ENCODE measurements around the gene NFIA. TPM values are rescaled to one million over a fixed set of nuclear protein-coding genes. Genes with fewer than 3 reads are reported as not detected.
"Not testable (repeated sequence)": the region's sequence is repeated elsewhere in the genome, so short reads cannot be mapped to it uniquely, and the experiment has no call there.

NFIA gene
- total RNA-seq, 8 experiments from 2014 or later = 1.0 to 57.6 (median 9.2) TPM

- ATAC-seq (replicated peaks in 6 of 8) = no peak
- in situ Hi-C loops (cut with MboI; ENCODE audit: low pct_unique_long_range_greater_than_20kb in 2 of 9, low sequenced_read_pairs in 9 of 9, unreplicated experiment in 9 of 9) = no loop called here
- no peak overlapping the region for H3K4me3 ChIP-seq
- peaks cover 20 to 23% of the 10 kb centered on the region in 2 donors for H3K4me1 ChIP-seq (replicated peaks in 1 of 2)
- 82 to 96% (median 89%) methylated on average over 5 to 8 of the region's 8 CpGs for WGBS, 10 experiments
- H3K27ac ChIP-seq = no peak overlapping the region
Measured at GRCh38 chr1:61270761-61271411, 188.5 kb downstream of the NFIA start.

DNA sequence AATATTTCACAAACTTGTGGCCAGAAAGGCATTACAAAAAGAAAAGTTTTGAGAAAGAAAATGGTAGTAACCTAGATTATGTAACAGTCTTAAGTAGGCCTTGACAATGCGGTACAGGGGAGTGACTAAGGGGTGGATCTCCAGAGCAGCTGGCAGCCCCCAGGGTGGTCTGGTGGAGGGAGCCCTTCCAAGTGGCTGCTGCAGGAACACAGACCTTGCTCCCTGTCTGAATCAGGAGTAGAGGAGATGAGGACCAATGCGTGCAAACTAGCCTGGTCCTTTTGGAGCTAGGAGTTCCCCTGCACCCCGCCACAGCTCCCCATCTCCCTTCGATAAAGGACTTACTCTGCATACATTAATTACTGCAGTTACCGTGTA, 189.0 kb downstream of the NFIA start:
- in situ Hi-C loops (cut with MboI; ENCODE audit: low pct_unique_long_range_greater_than_20kb in 2 of 9, low sequenced_read_pairs in 9 of 9, unreplicated experiment in 9 of 9) = no loop called here
- WGBS, 10 experiments = 72 to 100% (median 96%) methylated on average over 1 to 5 of the region's 5 CpGs; no CpG with 5 or more reads in 1 of the 10 experiments
- H3K4me3 ChIP-seq = no peak overlapping the region
- no peak for ATAC-seq (replicated peaks in 6 of 8)
- peaks cover 24 to 29% of the 10 kb centered on the region in 2 donors for H3K4me1 ChIP-seq (replicated peaks in 1 of 2)
- H3K27ac ChIP-seq = no peak overlapping the region

- no peak overlapping the region for H3K27ac ChIP-seq
- 57 to 100% (median 87%) methylated on average over 1 to 4 of the region's 4 CpGs; no CpG with 5 or more reads in 1 of the 10 experiments for WGBS, 10 experiments
- in situ Hi-C loops (cut with MboI; ENCODE audit: low pct_unique_long_range_greater_than_20kb in 2 of 9, low sequenced_read_pairs in 9 of 9, unreplicated experiment in 9 of 9) = no loop called here
- no peak for ATAC-seq (replicated peaks in 6 of 8)
- no peak overlapping the region for H3K4me3 ChIP-seq
- H3K4me1 ChIP-seq (replicated peaks in 1 of 2) = peaks cover 34 to 35% of the 10 kb centered on the region in 2 donors
Measured at GRCh38 chr1:61273167-61273705, 190.9 kb downstream of the NFIA start.

- H3K4me3 ChIP-seq = no peak overlapping the region
- ATAC-seq (replicated peaks in 6 of 8) = no peak
- in situ Hi-C loops (cut with MboI; ENCODE audit: low pct_unique_long_range_greater_than_20kb in 2 of 9, low sequenced_read_pairs in 9 of 9, unreplicated experiment in 9 of 9) = no loop called here
- 93 to 100% (median 97%) methylated on average over 2 to 5 of the region's 5 CpGs; no CpG with 5 or more reads in 1 of the 10 experiments for WGBS, 10 experiments
- no peak overlapping the region for H3K27ac ChIP-seq
- peaks cover 28 to 29% of the 10 kb centered on the region in 2 donors for H3K4me1 ChIP-seq (replicated peaks in 1 of 2)
Measured at GRCh38 chr1:61273861-61274260, 191.5 kb downstream of the NFIA start.

- in situ Hi-C loops (cut with MboI; ENCODE audit: low pct_unique_long_range_greater_than_20kb in 2 of 9, low sequenced_read_pairs in 9 of 9, unreplicated experiment in 9 of 9) = no loop called here
- Histone ChIP-seq H3K4me1 (replicated peaks in 1 of 2) (peaks cover 25% of the 10 kb centered on the region in 2 donors), H3K27ac (no peak overlapping the region), H3K4me3 (no peak overlapping the region)
- no peak for ATAC-seq (replicated peaks in 6 of 8)
- WGBS, 10 experiments = 66 to 100% (median 87%) methylated on average over 1 to 7 of the region's 7 CpGs
Measured at GRCh38 chr1:61274939-61275338, 192.6 kb downstream of the NFIA start.

DNA sequence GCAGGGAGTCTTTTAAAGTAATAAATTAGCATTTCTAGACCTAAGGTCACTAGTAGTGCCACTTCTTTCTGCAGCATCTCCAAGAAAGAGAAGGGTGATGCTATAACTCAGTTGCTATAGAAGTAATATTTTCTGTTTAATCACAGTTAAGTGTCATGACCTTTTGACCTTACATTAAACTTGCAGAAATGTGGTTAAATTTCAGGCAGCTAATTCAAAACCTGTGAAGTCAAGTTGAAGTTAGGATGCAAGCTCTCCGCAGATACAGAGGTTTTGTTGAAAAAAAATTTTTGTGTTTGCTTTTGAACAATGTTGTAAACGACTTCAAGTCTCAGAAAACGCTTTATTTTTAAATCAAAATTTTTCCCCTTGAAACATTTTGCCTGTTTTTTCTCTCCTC, 193.9 kb downstream of the NFIA start:
- in situ Hi-C loops (cut with MboI; ENCODE audit: low pct_unique_long_range_greater_than_20kb in 2 of 9, low sequenced_read_pairs in 9 of 9, unreplicated experiment in 9 of 9) = no loop called here
- WGBS, 10 experiments = 42 to 95% (median 89%) methylated on average over 3 of the region's 3 CpGs
- no peak for ATAC-seq (replicated peaks in 6 of 8)
- Histone ChIP-seq H3K4me3 (no peak overlapping the region), H3K4me1 (replicated peaks in 1 of 2) (peaks cover 26 to 27% of the 10 kb centered on the region in 2 donors), H3K27ac (no peak overlapping the region)

- peaks cover 24 to 26% of the 10 kb centered on the region in 2 donors for H3K4me1 ChIP-seq (replicated peaks in 1 of 2)
- in situ Hi-C loops (cut with MboI; ENCODE audit: low pct_unique_long_range_greater_than_20kb in 2 of 9, low sequenced_read_pairs in 9 of 9, unreplicated experiment in 9 of 9) = no loop called here
- no peak overlapping the region for H3K27ac ChIP-seq
- no peak for ATAC-seq (replicated peaks in 6 of 8)
- WGBS, 10 experiments = 38 to 89% (median 66%) methylated on average over 2 to 7 of the region's 7 CpGs
- H3K4me3 ChIP-seq = no peak overlapping the region
Measured at GRCh38 chr1:61277121-61277690, 194.8 kb downstream of the NFIA start.

DNA sequence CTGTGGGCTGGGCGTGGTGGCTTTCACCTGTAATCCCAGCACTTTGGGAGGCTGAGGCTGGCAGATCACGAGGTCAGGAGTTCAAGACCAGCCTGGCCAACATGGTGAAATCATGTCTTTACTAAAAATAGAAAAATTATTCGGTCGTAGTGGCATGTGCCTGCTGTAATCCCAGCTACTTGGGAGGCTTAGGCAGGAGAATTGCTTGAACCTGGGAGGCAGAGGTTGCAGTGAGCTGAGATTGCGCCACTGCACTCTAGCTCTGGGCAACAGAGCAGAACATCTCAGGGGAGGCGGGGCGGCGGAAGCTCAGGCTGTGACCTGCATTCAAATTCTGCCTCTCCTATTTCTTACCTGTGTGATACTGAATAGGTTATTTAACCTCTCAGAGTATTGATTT, 196.1 kb downstream of the NFIA start:
- in situ Hi-C loops (cut with MboI; ENCODE audit: low pct_unique_long_range_greater_than_20kb in 2 of 9, low sequenced_read_pairs in 9 of 9, unreplicated experiment in 9 of 9); H3K27ac ChIP-seq; ATAC-seq (replicated peaks in 6 of 8); H3K4me3 ChIP-seq: not testable (repeated sequence)
- H3K4me1 ChIP-seq (replicated peaks in 1 of 2) = peaks cover 24 to 25% of the 10 kb centered on the region in 2 donors
- 48 to 100% (median 91%) methylated on average over 1 to 6 of the region's 8 CpGs for WGBS, 10 experiments

DNA sequence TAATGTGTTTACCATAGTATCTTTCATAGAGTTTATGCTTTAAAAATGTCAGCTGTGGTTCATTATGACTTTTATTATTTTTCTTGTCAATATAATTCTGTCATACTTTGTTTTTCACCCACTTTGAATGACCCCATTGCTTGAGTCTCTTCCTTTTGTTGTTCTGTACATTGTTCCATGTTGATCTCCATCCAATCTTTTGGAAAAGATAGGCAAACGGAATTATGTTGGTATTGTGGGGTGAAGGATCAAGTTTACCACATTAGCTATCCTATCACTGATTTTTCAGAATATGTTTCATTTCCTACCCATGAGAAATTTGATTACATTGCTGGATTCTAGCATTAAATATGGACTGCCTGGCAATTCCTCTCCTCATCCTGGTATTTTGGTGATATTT, 196.6 kb downstream of the NFIA start:
- no peak overlapping the region for H3K27ac ChIP-seq

GRCh38 chr1:61279570-61279969, 197.2 kb downstream of the NFIA start:
- peak in 5 of 8 experiments; percentile 28 to 75 (median 49) for ATAC-seq (replicated peaks in 6 of 8)
- Histone ChIP-seq H3K27ac (no peak overlapping the region), H3K4me1 (replicated peaks in 1 of 2) (peaks cover 29 to 32% of the 10 kb centered on the region in 2 donors), H3K4me3 (no peak overlapping the region)
- in situ Hi-C loops (cut with MboI; ENCODE audit: low pct_unique_long_range_greater_than_20kb in 2 of 9, low sequenced_read_pairs in 9 of 9, unreplicated experiment in 9 of 9) = no loop called here
- WGBS, 10 experiments = 11 to 73% (median 37%) methylated on average over 3 to 4 of the region's 4 CpGs; no CpG with 5 or more reads in 3 of the 10 experiments

More for the DNA sequence above, 196.6 kb downstream of the NFIA start:
- Histone ChIP-seq H3K4me3 (no peak overlapping the region), H3K4me1 (replicated peaks in 1 of 2) (peaks cover 25 to 26% of the 10 kb centered on the region in 2 donors)
- in situ Hi-C loops (cut with MboI; ENCODE audit: low pct_unique_long_range_greater_than_20kb in 2 of 9, low sequenced_read_pairs in 9 of 9, unreplicated experiment in 9 of 9) = no loop called here
- ATAC-seq (replicated peaks in 6 of 8) = no peak
- WGBS, 10 experiments = 50 to 100% (median 92%) methylated on average over 1 of the region's 1 CpG; no CpG with 5 or more reads in 2 of the 10 experiments

- H3K27ac ChIP-seq = no peak overlapping the region
- WGBS, 10 experiments = 55 to 100% (median 90%) methylated on average over 3 to 5 of the region's 5 CpGs
- ATAC-seq (replicated peaks in 6 of 8) = no peak
- in situ Hi-C loops (cut with MboI; ENCODE audit: low pct_unique_long_range_greater_than_20kb in 2 of 9, low sequenced_read_pairs in 9 of 9, unreplicated experiment in 9 of 9) = no loop called here
- no peak overlapping the region for H3K4me3 ChIP-seq
- peaks cover 35 to 40% of the 10 kb centered on the region in 2 donors for H3K4me1 ChIP-seq (replicated peaks in 1 of 2)
Measured at GRCh38 chr1:61280452-61280851, 198.1 kb downstream of the NFIA start.

- Histone ChIP-seq H3K27ac (no peak overlapping the region), H3K4me3 (no peak overlapping the region), H3K4me1 (replicated peaks in 1 of 2) (peaks cover 23 to 29% of the 10 kb centered on the region in 2 donors)
- ATAC-seq (replicated peaks in 6 of 8) = peak in 5 of 8 experiments; percentile 56 to 93 (median 77)
- 17 to 100% (median 74%) methylated on average over 1 to 3 of the region's 3 CpGs; no CpG with 5 or more reads in 1 of the 10 experiments for WGBS, 10 experiments
- in situ Hi-C loops (cut with MboI; ENCODE audit: low pct_unique_long_range_greater_than_20kb in 2 of 9, low sequenced_read_pairs in 9 of 9, unreplicated experiment in 9 of 9) = no loop called here
Measured at GRCh38 chr1:61282387-61282786, 200.0 kb downstream of the NFIA start.

- WGBS, 10 experiments = 47 to 62% (median 58%) methylated on average over 2 to 3 of the region's 3 CpGs; no CpG with 5 or more reads in 6 of the 10 experiments
- ATAC-seq (replicated peaks in 6 of 8) = peak in 1 of 8 experiments; percentile 38
- in situ Hi-C loops (cut with MboI; ENCODE audit: low pct_unique_long_range_greater_than_20kb in 2 of 9, low sequenced_read_pairs in 9 of 9, unreplicated experiment in 9 of 9) = no loop called here
- Histone ChIP-seq H3K4me1 (replicated peaks in 1 of 2) (peaks cover 23 to 25% of the 10 kb centered on the region in 2 donors), H3K4me3 (no peak overlapping the region), H3K27ac (no peak overlapping the region)
Measured at GRCh38 chr1:61284248-61284854, 202.0 kb downstream of the NFIA start.

All from motor neuron (in vitro differentiated cells).